CD4-positive, alpha-beta T cell treated with Interleukin-2 at 100 ng/mL for 4 hours (primary cell): ENCODE data around the gene OLFML2A.
"Not testable (repeated sequence)": the region's sequence is repeated elsewhere in the genome, so short reads cannot be mapped to it uniquely, and the experiment has no call there.

Source experiments
- DNase-seq: peaks from one replicate; pipeline ENCODE4 v3.0.0-alpha.2; 2020; ENCODE audit warnings: low spot score

Gene OLFML2A

DNA sequence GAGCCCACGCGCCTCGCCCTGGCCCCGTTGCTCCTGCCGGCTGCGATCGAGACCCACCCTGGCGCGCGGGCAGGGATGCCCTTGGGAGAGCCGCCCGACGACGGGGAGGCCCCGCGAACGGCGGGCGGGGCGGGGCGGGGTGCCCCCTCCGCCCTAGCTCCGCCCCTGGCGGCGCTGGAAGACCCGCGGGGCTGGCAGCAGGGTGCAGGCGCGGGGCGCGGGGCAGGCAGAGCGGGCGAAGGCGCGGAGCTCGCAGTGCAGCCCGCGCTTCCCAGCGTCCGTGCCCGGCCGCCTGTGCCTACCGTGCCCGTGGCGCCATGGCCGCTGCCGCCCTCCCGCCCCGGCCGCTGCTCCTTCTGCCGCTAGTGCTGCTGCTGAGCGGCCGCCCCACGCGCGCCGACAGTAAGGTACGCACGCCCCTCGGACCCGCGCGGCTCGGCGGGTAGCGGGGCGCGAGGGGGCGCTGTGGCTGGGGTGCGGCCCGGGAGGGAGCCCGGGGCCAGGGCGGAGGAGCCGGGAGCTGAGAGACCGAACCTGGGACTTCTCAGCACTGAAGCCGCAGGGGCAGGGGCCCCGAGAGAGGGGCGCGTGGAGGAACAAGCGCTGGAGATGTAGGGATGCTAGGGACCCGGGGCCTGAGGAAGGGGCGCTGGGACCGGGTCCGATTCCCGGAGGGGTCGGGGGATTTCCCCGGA, at the start of gene OLFML2A:
Gene OLFML2A (plus strand): TSS at position 180 of the 695 bp plus-strand sequence. CDS start 138 bp downstream, at position 318.
- DNase-seq: no peak

DNA sequence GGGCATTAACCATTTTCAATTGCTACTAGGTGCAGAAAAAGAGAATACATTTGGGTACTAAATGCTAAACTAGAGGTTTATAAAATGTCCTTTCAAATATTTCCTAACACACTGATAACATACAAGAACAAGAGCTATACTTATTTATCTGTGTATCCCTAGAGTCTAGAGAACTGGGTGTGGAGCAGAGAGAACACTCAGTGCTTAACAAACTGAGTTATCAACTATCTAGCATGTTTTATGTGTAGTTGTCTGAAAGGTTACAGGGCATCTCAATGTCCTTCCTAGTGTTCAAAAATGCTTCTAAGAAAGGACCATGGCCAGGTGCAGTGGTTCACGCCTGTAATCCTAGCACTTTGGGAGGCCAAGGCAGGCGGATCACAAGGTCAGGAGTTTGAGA, 46.2 kb upstream of the OLFML2A start:
- DNase-seq: no peak

GRCh38 chr9:124733964-124734740, 42.8 kb upstream of the OLFML2A start:
- DNase-seq: no peak

DNA sequence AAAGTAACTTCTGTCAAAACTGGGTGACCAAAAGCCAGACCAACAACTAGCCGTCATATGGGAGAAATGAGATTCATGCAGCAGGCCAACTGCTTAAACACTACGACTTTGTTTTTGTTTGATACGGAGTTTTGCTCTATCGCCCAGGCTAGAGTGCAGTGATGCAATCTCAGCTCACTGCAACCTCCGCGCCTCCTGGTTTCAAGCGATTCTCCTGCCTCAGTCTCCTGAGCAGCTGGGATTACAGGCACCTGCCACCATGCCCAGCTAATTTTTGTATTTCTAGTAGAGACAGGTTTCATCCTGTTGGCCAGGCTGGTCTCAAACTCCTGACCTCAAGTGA, 42.2 kb upstream of the OLFML2A start:
- not testable (repeated sequence) for DNase-seq

DNA sequence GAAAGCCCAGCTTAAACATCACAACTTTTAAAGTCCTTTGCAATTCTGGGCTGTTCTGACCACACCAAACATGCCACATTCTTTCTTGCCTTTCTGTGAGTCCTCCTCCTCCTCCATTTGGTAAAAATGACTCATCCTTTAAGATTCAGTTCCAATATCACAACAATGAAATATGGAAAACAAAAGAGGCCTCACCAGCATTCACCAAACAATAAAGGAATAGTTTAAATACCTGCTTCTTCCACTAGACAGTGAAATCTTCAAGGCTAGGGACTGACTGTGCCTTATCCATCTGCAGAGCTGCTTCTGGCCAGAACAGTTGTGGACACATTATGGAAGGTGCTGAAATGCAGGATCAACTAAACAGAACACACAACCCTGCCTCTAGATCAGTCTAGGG, 41.8 kb upstream of the OLFML2A start:
- no peak for DNase-seq

DNA sequence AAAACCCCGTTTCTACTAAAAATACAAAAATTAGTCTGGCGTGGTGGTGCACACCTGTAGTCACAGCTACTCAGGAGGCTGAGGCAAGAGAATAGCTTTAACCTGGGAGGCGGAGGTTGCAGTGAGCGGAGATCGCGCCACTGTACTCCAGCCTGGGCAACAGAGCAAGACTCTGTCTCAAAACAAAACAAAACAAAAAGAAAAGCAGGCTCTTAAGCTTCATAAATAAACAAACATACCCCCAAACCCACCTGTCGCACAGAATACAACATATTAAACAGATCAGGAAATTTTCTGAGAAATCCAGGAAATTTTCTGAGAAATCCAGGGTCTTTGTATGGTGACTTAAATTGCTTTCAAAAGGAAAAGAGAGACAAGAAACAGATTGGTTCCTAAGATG, 38.9 kb upstream of the OLFML2A start:
- not testable (repeated sequence) for DNase-seq

- no peak for DNase-seq
Observed at GRCh38 chr9:124739360-124739759, 37.6 kb upstream of the OLFML2A start.

GRCh38 chr9:124741149-124741548, 35.8 kb upstream of the OLFML2A start:
- DNase-seq: no peak

- no peak for DNase-seq
Observed at GRCh38 chr9:124741662-124742061, 35.3 kb upstream of the OLFML2A start.

DNA sequence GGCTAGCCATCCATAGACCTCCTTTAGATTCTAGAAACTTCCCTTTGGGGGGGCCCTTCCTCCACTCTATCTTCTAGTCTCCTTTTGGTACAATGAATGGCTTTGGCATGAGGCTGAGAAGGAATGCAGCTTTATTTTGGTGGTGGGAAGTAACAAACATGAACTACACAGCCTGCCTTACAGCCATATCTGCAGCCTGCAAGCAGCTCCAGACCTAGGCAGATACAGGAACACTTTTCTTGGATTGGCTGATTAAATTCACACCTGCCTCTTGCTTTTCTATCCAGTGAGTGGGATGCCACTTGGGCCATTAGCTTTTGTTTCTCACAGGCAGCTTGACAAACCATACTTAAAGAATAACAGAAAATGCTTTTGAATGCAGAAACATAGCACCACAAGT, 34.0 kb upstream of the OLFML2A start:
- no peak for DNase-seq

DNA sequence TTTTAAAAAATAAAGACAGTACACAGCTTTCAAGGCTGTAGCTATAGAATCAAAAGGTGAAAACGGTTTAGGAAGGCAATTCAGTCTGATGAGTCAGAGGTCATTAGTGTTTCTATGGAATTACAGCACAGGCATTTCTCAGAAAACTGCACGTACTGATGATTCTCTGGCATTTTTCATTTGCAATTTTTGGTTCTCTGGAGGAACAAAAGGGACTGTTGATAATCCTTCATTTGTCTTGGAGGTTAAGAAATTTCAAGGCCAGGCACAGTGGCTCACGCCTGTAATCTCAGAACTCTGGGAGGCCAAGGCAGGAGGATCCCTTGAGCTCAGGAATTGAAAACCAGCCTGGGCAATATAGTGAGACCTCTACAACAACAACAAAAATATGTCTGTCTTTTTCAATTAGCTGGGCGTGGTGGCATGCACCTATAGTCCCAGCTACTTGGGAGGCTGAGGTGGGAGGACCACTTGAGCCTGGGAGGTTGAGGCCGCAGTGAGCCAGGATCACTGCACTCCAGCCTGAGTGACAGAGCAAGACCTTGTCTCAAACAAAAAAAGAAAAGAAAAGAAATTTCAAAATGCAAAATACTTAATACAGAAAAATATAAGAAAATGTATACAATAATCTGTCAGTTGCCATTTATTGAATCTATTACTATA, 33.1 kb upstream of the OLFML2A start:
- no peak for DNase-seq

- no peak for DNase-seq
Observed at GRCh38 chr9:124747065-124747464, 29.9 kb upstream of the OLFML2A start.

- DNase-seq: no peak
Observed at GRCh38 chr9:124749284-124749683, 27.6 kb upstream of the OLFML2A start.

- DNase-seq: no peak
Observed at GRCh38 chr9:124749781-124750180, 27.2 kb upstream of the OLFML2A start.

- DNase-seq: no peak
Observed at GRCh38 chr9:124752967-124753366, 24.0 kb upstream of the OLFML2A start.

- no peak for DNase-seq
Observed at GRCh38 chr9:124754289-124754688, 22.6 kb upstream of the OLFML2A start.

GRCh38 chr9:124755061-124755460, 21.9 kb upstream of the OLFML2A start:
- no peak for DNase-seq

DNA sequence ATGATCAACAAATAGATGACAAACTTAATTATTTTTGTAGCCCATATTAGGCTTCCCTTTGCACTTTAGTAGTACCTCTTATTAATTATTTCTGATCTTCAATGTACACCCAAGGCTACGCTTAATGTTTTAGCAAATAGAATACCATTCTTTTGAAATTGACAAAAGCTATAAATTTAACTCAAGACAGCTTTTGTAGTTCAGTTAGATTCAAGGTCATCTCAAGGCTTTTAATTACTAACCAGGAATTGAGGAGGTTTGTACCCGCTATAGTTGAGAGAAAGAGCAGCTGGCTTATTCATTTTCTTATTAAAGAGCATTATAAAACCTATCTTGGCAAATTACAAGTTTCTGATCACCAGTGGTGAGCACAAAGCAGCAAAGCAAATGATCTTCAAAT, 20.9 kb upstream of the OLFML2A start:
- no peak for DNase-seq

DNA sequence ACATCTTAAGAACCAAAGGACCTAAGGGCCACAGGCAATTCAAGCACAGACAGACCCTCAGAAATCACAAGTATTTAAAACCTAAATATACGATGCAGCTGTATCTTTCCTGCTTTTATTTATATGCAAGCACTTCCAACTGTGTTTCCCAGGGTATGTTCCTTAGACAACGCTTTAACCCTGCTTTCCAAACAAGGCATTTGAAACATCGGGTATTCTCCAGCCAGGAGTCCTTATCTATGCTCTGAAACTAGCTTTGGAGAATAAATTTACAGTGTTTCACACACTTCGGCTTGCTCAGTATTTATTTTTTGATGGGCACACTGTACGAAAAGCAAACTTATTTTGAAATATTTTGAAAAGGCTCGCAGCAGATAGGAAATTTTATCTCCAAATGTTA, 19.3 kb upstream of the OLFML2A start:
- no peak for DNase-seq

GRCh38 chr9:124758061-124758460, 18.9 kb upstream of the OLFML2A start:
- DNase-seq: no peak

DNA sequence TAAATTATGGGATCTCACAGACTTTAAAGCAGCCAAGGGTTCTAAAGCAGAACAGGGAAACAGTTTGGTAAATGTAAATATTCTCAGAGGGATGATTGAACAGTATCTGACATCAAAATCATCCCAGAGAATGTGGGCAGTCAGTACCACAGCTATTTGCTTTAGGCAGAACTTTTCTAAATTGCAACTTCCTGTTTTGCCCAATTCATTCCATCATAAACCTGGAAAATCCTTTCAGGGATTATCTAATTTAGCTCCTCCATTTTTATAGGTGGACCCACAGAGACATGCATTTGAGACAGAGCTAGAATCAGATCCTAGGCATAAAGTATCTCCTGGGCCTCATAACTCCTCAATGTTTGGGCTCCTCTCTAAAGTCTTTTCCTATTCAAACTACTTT, 18.2 kb upstream of the OLFML2A start:
- no peak for DNase-seq

DNA sequence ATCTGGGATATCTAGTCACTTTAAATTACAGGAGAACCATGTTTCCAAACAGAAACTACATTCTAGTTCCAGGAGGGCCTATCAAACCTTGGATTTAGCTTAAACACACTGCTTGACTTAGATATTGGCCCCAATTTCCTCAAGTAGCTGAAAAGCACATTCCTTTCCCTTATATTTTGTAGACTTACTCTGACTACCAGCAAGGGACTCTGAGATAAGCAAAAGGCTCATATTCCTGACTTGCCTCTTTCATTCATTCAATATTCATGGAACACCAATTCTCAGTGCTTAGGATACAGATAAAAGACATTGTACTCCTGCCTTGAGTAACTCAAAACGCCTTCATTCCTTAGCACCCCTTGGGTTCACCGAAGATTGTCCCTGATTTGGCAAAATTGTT, 17.6 kb upstream of the OLFML2A start:
- DNase-seq: no peak

DNA sequence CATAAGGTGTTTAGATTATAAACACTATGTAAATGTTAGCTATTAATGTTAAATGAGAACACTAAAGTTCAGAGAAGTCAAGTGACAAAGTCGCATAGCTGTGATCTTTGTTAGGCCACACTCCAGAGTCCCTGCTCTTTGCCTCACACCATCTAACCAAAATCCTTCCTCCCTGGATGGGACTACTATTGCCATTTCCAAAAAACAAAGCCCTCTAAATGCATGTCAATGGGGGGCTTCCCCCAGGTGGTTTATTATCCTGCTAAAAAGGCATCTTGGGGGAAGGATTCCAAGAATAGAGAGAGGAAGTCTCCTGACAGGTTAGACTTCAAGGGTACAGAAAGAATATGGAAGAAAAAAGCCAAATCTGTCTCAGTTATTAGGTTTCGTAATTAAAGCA, 16.2 kb upstream of the OLFML2A start:
- DNase-seq: no peak
